Ammon's horn (tissue), 1 donor: ENCODE measurements around the gene ABCA2.
A peak's percentile ranks its signal among the peaks of the same experiment; 100 is the strongest.

ENCODE experiments used
- DNase-seq: peaks from one replicate; pipeline ENCODE4 v3.0.0-alpha.2; 2016; ENCODE audit warnings: low spot score

The ABCA2 gene

GRCh38 chr9:137029058-137029936 is 1.3 kb upstream of the ABCA2 start:
- DNase-seq: peak; percentile 86

- DNase-seq: peak; percentile 81
Observed at GRCh38 chr9:137028263-137029057, 423 bp upstream of the ABCA2 start.

- no peak for DNase-seq
Observed at GRCh38 chr9:137026828-137027227, 1.2 kb downstream of the ABCA2 start.

- no peak for DNase-seq
Observed at GRCh38 chr9:137026384-137026783, 1.7 kb downstream of the ABCA2 start.

GRCh38 chr9:137025517-137025966 is 2.5 kb downstream of the ABCA2 start:
- peak; percentile 99 for DNase-seq

DNA sequence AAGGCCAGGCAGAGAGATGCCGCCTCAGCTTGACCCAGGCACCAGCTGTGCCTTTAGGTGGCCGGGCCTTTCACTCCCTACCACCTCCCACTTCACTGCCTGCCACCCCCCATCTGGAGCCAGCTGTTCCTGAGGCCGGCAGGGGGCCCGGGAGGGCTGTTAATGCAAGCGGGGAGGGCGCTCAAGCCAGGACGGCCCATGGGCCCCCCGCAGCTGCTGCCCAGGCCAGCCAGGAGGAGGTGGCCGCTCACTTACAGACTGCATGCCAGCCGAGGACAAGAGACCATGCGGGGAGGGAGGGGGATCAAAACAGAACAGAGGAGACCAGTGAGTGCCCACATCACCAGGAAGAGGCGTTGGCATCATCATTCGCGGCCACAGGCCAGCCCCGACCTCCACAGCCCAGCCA is 4.5 kb downstream of the ABCA2 start:
- peak; percentile 84 for DNase-seq

GRCh38 chr9:137023157-137023556 is 4.9 kb downstream of the ABCA2 start:
- no peak for DNase-seq

GRCh38 chr9:137022662-137023008 is 5.4 kb downstream of the ABCA2 start:
- DNase-seq: no peak

DNA sequence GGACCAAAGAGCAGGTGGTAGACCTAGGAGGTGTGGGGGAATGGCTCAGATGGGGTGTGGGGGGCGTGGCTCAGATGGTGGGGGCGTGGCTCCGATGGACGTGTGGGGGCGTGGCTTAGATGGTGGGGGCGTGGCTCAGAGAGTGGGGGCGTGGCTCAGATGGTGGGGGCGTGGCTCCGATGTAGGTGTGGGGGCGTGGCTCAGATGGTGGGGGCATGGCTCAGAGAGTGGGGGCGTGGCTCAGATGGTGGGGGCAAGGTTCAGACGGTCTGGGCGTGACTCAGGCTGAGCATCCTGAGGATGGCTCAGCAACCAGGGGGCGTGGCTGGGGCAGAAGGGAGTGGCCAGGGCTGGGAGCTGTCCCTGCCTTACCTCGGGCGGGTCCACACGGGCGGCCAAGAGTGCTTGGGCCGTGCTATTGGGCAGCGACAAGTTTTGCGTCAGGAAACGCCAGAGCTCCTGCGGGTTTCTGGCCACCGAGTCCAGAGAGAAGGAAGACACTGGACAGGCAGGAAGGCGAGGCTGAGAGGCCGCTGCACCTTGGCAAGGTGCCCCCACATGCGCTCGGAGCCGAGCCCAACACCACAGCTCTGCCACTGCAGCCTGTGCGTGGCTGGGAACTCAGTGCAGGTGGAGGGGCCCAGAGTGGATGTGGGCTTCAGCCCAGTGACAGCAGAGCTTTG is 5.9 kb downstream of the ABCA2 start:
- DNase-seq: peak; percentile 96

GRCh38 chr9:137021568-137021978 is 6.5 kb downstream of the ABCA2 start:
- no peak for DNase-seq

DNA sequence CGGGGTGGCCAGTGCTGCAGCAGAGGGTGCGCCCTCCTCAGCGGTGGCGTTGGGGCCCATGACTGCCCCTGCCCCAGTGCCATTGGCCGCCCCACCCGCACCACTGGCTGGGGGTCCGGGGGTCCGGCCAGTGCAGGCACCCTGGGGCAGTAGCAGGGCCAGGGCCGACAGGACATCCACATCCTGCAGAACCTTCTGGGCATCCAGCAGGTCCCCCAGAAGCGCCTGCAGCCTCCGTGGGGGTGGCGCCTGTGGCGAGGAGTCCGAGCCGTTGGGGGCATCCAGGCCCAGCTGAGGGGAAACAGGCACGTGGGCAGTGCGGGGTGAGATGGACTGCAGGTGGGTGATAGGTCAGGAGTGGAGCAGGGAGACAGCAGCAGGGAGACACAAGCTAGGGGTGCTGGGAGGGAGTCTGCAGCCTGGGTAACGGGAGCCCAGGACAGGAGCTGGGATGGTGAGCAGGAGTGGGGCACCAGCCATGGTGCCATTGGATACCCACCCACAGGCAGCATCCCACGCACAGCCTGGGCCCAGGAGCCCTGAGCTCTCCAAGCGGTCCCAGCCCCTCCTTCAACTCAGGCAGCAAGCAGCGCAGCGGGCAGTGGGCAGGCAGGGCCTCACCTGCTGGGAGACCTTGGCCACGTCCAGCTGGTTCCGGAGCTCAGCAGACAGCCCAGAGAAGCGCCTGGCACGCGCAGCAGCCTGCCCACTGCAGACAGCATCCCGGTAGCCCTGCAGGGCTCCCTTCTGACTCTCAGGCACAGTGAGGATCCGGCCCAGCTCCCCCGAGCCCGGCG is 7.1 kb downstream of the ABCA2 start:
- DNase-seq: no peak

DNA sequence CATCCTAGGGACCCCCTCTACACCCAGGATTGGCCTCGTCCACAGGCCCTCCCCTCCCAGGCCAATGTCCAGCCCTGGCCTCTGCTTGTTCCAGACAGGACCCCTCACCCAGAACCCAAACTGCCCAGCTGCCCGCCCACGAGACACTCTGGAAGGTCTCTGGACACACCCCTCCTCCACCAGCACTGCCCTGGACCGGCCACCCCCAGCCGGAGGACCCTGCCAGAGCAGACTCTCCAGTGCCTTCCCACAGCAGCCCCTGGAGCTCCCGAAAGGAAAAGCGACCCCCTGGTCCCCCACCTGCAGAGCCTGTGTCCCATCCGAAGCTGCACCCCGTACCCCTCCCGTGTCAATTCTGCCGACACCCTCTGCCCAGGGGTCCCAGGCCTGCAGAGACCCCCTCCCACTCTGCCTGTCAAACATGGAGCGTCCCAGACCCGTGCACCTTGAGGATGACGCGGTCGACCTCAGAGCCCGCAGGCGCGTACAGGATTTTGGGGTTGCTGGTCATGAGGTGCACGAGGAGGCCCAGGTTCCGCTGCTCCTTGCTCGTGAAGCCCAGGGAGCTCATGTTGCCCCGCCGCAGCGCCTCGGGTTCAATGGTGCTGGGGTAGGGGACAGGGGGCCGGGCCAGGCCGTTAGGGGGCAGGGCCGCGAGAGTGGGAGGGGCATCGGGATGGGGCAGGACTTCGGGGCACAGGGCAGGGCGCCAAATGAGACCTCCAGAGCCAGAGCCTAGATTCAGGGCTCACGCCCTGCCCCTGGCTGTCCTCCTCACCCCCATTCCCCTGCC is 8.0 kb downstream of the ABCA2 start:
- no peak for DNase-seq

DNA sequence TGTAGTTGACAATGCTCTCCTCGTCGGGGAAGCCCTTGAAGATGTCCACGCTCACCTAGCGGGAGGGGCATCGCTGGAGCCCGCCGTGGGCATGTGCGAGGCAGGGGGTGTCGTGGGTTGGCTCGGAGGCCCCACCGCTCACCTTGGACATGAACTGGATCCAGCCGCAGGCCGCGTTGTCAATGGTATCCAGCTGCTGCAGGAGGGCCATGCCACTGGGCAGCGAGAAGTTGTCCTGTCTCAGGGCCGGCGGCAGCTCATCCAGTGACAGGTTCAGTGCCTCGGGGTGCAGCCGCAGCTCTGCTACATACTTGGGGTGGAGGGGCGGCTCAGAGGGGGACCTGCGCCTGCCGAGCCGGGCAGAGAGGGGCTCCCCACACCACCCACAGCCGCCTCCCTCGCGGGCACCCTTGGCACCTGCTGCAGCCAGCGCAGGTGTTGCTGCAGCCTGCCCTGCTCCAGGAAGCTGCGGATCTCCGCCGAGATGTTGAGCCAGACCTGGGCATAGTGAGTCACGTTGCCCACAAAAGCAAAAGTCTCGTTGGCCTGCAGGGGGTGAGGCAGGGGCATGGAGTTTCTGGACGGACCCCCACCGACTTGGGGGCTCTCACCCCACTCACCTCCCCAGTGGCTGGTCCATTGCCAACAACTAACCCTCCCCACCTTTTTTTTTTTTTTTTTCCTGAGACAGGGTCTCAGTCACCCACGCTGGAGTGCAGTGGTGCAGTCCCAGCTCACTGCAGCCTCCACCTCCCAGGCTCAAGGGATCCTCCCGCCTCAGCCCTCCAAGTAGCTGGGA is 9.1 kb downstream of the ABCA2 start:
- DNase-seq: no peak

- DNase-seq: no peak
Observed at GRCh38 chr9:137017791-137018497, 10.1 kb downstream of the ABCA2 start.

GRCh38 chr9:137017071-137017470 is 11.0 kb downstream of the ABCA2 start:
- DNase-seq: no peak

DNA sequence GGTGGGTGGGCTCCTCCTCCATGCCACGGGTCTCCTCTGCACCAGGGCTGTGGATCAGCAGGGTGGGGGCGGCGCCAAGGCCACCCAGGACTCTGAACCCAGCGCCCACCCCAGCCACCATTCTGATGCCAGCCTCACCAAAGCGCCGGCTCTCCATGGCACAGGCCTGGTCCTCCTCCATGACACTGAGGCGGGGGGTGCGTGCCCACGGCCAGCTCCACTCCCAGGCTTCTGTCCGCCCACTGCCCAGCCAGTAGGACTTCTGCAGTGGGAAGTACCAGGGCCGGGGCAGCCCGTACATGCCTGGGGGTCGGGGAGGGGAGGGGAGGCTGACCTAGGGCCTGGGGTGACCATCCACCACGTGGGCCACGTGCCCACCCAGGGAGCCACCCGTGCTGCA is 11.6 kb downstream of the ABCA2 start:
- DNase-seq: no peak

GRCh38 chr9:137015976-137016375 is 12.1 kb downstream of the ABCA2 start:
- no peak for DNase-seq

DNA sequence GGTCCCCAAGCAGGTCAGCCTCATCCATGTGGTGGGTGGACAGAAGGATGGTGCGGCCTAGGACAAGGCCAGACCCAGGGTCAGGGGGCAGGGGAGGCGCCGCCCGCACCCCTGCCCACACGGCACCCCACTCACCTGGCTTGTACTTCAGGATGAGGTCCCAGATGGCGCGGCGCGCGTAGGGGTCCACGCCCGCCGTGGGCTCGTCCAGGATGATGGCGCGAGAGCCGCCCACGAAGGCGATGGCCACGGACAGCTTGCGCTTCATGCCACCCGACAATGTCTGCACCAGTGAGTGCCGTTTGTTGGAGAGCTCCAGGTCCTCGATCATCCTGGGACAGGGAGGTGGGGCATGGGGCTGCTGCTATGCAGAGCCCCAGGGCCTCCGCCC is 12.5 kb downstream of the ABCA2 start:
- no peak for DNase-seq

DNA sequence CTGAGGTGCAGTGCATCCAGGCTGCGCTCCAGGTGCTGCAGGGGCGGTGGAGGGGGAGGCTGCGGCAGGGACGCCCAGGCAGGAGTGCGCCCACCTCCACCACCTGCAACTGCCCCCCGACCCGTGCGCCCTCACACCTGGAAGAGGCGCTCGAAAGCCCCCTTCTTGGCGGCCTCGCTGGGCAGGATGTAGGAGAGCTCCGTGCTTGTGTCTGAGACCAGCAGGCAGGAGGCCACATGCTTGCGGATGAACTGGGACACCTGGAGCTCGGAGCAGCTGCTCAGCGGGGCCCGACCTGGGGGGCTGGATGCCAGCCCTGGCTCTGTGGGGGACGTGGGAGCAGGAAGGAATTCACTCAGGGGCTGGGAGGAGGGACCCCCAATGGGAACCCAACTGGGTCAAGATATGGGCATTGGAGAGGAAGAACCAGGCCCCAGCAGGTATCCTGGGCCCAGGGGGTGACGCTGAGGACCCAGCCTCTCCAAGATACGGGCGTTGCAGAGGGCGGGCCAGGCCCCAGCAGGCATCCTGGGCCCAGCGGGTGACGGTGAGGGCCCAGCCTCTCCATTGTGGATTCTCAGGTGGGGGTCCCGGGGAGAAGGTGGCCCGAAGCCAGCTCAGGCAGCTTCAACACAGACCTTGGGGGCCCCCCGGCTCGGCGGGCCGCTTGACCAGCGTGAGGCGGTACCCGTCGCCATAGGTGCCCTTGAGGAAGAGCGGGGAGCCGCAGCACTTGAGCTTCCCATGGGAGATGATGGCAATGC is 13.1 kb downstream of the ABCA2 start:
- DNase-seq: no peak
